Psoas muscle (tissue), 8 donors: Measurements from ENCODE around the gene HOXD4. TPM values are rescaled to one million over a fixed set of nuclear protein-coding genes. Genes with fewer than 3 reads are reported as not detected.

Experiments used
- ATAC-seq, 4 donors: fragments of 200-7000 bp; cut with Tn5 transposase; one replicate each; pipeline ENCODE4 v1.9.1; 2020; ENCODE audit warnings: moderate library complexity in 3 of 4, mild to moderate bottlenecking in 2 of 4
- DNase-seq, 2 donors: peaks; one replicate each; pipeline ENCODE4 v3.0.0-alpha.2; 2020
- H3K27ac ChIP-seq: fragments of 200-600 bp; one replicate; pipeline ENCODE4 v1.8.0; 2022
- H3K27me3 ChIP-seq, 3 donors: fragments of 200-600 bp in 1 of 3; one replicate each; pipeline versions ENCODE4 v1.6.1 to v1.8.0; 2013 to 2022; ENCODE audit warnings: low read length in 2 of 3, mild to moderate bottlenecking in 2 of 3, moderate library complexity in 1 of 3; ENCODE audit not compliant: insufficient read depth in 3 of 3
- H3K36me3 ChIP-seq, 2 donors: fragments of 200-600 bp in 1 of 2; one replicate each; pipeline versions ENCODE4 v1.6.1 to v1.8.0; 2013 to 2022; ENCODE audit warnings: low read depth in 1 of 2, mild to moderate bottlenecking in 1 of 2, moderate library complexity in 1 of 2; ENCODE audit not compliant: insufficient read depth in 1 of 2
- H3K4me1 ChIP-seq: fragments of 200-600 bp; one replicate; pipeline ENCODE4 v1.8.0; 2022
- H3K4me3 ChIP-seq: fragments of 200-600 bp; one replicate; pipeline ENCODE4 v1.8.0; 2022; ENCODE audit warnings: mild to moderate bottlenecking
- H3K9me3 ChIP-seq: fragments of 200-600 bp; one replicate; pipeline ENCODE4 v1.8.0; 2022
- WGBS, 3 donors: extraction: QIAGEN DNeasy Blood & Tissue Kit; methylation state at CpG; one replicate each; pipeline versions ENCODE4 v1.1.6 to v1.1.7; 2013; 5-methylcytosine and 5-hydroxymethylcytosine counted together
- intact Hi-C, 2 donors: fragments of 100-400 bp; cut with DNase I; formaldehyde crosslinking; loops; one replicate each; pipeline versions ENCODE4 v1.11.0 to v1.14.2; 2022
- polyA plus RNA-seq, 3 donors: library from polyadenylated mRNA; stranded (reverse); fragments of 200-250 nt; gene quantifications; one replicate each; pipeline ENCODE4 v1.2.3, GENCODE V29; 2013
- total RNA-seq, 4 donors: library from RNA; stranded (reverse); fragmentation: NEBNext Ultra II Directional in 2 of 4; extraction: Animal tissue kit (Norgen Biotek cat#: 25700) in 2 of 4; gene quantifications; one replicate each; pipeline versions ENCODE4 v1.2.1 to v1.2.4, GENCODE V29; 2021 to 2023
- TF ChIP-seq, protein P1 (sequence below): fragments of 200-600 bp; IDR thresholded peaks from one replicate; pipeline ENCODE4 v1.8.0; 2022; ENCODE audit warnings: antibody characterized with exemption
- donor health status: healthy with polysubstance abuse.
- donor health status: DM: no; HTN: no; CAD: no; lungs with moderate emphysema.
- donor health status: Bipolar disorder and iron deficiency.
- donor health status: healthy.
- donor health status: DM: yes; HTN: yes; CAD: no.
- donor health status: DM: no; HTN: no; CAD: no.
- donor health status: DM: no; HTN: no; CAD: no.
- donor health status: DM: yes; HTN: yes; CAD: no.

HOXD4 gene
- total and polyA plus RNA-seq, 7 donors: 0.26 to 4.1 (median 1.2) TPM

DNA sequence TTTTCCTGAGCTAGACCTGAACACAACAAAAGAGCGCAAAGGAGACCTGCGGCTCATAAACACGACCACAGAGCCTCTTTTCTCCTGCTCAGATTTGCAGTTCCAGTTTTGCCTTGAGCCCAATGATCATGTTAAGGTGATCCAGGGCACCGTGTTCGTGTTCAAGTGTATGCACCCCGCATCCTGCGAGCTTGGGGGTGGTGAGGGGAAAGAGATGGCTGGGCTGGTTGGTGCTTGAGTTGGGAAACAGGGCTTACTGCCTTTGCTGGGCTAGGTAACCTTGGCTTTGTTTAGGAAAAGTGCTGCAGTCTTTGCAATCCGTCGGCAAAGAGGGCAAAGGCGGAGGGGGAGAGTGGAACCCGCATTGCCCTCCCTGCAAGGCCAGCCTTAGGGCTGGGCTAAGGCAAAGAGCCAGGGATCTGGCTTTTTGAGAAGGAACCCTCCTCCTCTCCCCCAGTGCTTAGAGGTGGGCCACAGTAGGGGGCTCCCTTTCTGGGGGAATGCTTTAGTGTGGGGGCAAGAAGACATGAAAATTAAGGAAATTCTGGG is 33.5 kb upstream of the HOXD4 start:
- Histone ChIP-seq H3K4me1 (peaks cover 2% of the 10 kb centered on the region), H3K9me3 (no peaks in the 10 kb centered on the region), H3K36me3 (no peaks in the 10 kb centered on the region), H3K4me3 (no peak overlapping the region), H3K27me3 (peaks cover 7 to 90% (median 62%) of the 10 kb centered on the region in 3 donors), H3K27ac (no peak overlapping the region)
- TF ChIP-seq, protein P1, sequence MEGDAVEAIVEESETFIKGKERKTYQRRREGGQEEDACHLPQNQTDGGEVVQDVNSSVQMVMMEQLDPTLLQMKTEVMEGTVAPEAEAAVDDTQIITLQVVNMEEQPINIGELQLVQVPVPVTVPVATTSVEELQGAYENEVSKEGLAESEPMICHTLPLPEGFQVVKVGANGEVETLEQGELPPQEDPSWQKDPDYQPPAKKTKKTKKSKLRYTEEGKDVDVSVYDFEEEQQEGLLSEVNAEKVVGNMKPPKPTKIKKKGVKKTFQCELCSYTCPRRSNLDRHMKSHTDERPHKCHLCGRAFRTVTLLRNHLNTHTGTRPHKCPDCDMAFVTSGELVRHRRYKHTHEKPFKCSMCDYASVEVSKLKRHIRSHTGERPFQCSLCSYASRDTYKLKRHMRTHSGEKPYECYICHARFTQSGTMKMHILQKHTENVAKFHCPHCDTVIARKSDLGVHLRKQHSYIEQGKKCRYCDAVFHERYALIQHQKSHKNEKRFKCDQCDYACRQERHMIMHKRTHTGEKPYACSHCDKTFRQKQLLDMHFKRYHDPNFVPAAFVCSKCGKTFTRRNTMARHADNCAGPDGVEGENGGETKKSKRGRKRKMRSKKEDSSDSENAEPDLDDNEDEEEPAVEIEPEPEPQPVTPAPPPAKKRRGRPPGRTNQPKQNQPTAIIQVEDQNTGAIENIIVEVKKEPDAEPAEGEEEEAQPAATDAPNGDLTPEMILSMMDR: no peak
- intact Hi-C loops: no loop called here
- no peak for ATAC-seq
- DNase-seq: no peak
- WGBS, 3 donors: 18 to 27% (median 26%) methylated on average over 11 of the region's 11 CpGs

DNA sequence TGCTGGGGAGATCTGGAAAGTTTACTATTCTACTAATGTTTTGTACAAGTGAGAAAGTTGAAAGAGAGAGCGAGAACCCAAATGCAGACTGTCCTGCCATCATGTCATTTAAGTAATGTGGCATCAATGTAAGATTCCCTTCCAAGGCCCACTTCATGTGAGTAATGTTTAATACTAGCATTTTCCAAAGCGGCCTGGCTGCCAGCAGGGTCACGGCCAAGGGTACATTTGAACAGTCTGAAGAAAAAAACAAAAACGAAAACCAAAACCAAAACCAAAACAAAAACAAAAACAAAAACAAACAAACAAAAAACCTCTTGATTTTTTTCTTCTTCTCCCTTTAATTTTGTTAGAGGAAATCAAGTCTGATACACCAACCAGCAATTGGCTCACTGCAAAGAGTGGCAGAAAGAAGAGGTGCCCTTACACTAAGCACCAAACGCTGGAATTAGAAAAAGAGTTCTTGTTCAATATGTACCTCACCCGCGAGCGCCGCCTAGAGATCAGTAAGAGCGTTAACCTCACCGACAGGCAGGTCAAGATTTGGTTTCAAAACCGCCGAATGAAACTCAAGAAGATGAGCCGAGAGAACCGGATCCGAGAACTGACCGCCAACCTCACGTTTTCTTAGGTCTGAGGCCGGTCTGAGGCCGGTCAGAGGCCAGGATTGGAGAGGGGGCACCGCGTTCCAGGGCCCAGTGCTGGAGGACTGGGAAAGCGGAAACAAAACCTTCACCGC is 32.6 kb upstream of the HOXD4 start:
- H3K27ac ChIP-seq: no peak overlapping the region
- TF ChIP-seq, protein P1: peak; percentile 18
- H3K4me3 ChIP-seq: no peak overlapping the region
- DNase-seq (no peak), ATAC-seq (no peak)
- intact Hi-C loops: no loop called here
- H3K9me3 ChIP-seq: no peaks in the 10 kb centered on the region
- 24 to 32% (median 27%) methylated on average over 24 of the region's 24 CpGs for WGBS, 3 donors
- no peaks in the 10 kb centered on the region for H3K36me3 ChIP-seq
- H3K4me1 ChIP-seq: peaks cover 2% of the 10 kb centered on the region
- peaks cover 7 to 82% (median 60%) of the 10 kb centered on the region in 3 donors for H3K27me3 ChIP-seq

DNA sequence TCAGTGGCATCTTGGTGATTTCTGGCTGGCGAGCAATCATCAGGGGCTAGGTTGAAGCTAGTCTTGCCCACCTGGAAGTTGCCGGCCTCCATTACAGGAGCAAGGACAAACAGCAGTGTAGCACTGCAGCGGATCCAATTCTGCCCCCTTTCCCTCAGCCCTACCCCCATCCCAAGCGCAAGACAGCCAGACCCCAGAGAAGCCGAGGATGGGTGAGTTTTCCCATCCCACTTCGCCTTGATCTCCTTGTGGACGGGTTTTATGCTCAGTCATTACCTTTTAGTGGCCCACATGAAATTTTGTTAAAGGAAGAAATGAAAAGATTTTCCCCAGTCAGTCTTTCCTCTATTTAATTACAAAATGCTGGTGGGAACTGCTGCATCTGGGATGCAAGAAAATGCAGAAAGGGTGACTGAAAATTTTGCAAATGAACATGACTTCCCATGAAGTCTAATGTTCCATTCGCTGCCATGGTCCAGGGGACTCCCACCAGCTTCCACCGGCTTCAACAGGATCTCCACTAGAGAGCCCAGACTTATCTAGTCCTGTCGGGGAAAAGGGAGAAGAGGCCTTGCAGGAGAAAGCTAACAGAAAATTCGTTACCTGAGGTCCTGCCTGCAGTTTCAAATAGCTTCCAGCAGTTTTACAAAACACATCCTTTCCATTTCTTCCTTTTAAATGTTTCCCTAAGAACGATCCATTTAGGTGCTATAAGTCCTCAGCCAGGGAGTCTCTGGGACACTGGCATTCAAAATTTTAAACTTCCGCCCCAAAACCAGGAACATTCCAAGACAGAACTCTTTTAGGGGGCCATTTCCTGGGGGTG is 30.8 kb upstream of the HOXD4 start:
- H3K4me1 ChIP-seq: peaks cover 2% of the 10 kb centered on the region
- H3K27ac ChIP-seq: no peak overlapping the region
- ATAC-seq: no peak
- no peak overlapping the region for H3K4me3 ChIP-seq
- WGBS, 3 donors: 75 to 78% (median 77%) methylated on average over 13 of the region's 13 CpGs
- no peaks in the 10 kb centered on the region for H3K9me3 ChIP-seq
- H3K36me3 ChIP-seq: no peaks in the 10 kb centered on the region
- TF ChIP-seq, protein P1: no peak
- intact Hi-C loops: loop anchor here in 1 of 2 donors (5.0 kb wide), 1 partner anchor 1027 kb away; no protein-coding TSS in a partner anchor
- H3K27me3 ChIP-seq: peaks cover 7 to 64% (median 49%) of the 10 kb centered on the region in 3 donors
- DNase-seq: no peak

GRCh38 chr2:176121190-176122051 is 29.9 kb upstream of the HOXD4 start:
- no peaks in the 10 kb centered on the region for H3K9me3 ChIP-seq
- H3K27me3 ChIP-seq: peaks cover 7 to 59% (median 41%) of the 10 kb centered on the region in 3 donors
- intact Hi-C loops: loop anchor here in 1 of 2 donors (5.0 kb wide), 1 partner anchor 1026 kb away; no protein-coding TSS in a partner anchor
- H3K27ac ChIP-seq: no peak overlapping the region
- 28 to 35% (median 33%) methylated on average over 53 of the region's 53 CpGs for WGBS, 3 donors
- DNase-seq (no peak), ATAC-seq (no peak)
- no peaks in the 10 kb centered on the region for H3K36me3 ChIP-seq
- TF ChIP-seq, protein P1: no peak
- peaks cover under 1% of the 10 kb centered on the region for H3K4me1 ChIP-seq
- H3K4me3 ChIP-seq: peak overlapping the region; percentile 83
